GDM1 (cell line): ENCODE results near the gene THEM5.

Source experiments
- DNase-seq: peaks from one replicate; lab custom pipeline; 2025; lab: John Stamatoyannopoulos, UW

Gene THEM5

DNA sequence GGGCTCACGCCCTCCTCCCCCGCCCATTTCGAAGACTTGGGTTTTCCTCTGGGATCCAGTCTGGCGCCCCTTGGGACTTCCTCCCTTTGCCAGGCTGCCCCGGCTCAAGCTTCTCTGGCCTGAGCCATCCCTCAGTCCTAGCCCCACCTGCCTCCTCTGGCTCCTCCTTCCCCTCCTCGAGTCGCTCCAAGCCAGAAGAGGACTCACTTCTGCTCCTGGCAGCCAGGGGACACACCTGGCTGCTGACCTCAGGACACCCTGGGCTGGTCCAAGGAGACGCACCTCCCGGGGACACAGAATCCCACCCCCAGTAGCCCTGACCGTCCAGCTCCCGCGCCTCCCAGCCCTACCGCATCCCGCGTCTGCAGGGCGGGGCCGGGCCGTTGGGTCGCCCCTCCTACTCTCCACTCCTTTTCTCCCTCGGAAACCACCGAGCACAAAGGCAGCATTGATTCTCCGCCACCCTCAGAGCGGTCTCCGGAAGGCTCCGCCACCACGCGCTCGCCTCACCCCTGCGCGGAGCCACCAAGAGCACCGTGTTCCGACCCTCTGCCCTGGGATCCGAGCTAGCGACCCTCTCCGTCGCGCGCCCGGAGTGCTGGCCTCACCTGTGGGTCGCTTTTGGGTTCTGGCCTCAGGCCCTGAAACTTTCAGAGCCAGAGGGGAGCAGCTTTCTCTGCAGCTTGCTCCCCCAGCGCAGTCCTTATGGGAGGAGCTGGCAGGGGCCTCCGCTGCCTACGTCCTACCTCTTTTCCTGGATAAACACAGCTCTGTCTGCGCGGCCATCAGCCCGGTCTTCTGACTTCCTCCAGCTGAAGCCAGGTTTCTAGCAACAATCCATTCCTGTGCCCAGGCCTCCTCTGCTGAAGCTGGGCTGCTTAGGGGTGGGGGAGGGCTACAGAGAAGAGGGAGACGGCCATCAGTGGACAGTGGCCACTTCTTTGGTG lies 13.8 kb downstream of the THEM5 start, which contains the start of gene C2CD4D:
C2CD4D (minus strand) TSS at position 364 of the 947 bp plus-strand sequence. CDS start 831 bp downstream, outside the sequence.
- DNase-seq = no peak

DNA sequence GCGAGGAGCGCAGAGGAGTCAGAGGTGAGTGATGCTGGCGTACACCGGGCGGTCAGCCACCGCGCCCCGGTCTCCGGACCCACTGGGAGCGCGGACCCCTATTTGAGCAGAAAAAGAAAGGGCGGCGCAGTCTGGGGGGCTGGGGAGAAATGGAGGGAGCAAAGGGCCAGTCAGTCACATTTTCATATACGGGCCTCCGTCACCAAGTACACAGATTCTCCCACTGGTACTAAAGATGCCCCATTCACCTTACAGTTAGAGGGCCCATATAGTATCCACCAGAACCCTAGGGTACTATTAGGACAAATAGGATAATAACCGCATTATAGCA lies 14.5 kb downstream of the THEM5 start:
- DNase-seq = no peak

DNA sequence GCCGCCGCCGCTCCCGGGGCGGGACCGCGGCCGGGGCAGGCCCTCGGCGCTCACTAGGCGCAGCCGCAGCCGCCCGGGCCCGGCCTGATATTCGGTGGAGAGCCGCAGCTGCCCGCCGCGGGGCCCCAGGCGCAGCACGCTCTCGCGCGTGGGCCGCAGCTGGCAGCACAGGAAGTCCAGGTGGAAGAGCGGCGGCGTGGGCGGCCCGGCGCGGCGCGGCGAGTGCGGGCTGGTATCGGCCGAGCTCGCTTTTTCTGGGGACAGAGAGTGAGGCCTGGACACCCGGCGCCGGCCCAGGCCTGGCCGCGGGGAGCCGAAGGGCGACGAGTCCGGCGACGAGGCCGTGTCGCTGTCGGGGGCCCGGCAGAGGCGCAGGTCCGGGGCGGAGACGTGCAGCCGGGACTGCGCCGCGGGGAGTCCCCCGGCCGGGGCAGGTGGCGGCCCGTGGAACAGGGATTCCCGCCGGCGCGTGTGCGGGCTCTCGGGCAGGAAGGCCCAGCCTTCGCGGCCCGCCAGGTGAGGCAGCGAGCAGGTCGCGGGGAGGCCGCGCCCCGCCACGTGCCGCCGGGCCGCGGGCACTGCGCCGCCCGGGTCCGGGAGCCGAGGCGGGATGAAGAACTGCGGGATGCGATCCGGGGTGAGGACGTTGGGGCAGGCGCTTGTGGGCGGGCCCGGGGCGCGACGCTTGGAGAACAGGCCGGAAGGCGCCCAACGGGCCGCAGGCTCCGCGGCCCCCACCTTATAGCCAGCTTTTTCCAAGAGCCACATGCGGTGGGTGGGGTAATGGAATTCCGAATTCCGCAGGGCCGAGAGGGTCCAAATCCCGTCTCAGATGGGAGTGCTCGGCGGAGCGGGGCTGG lies 15.1 kb downstream of the THEM5 start:
- no peak for DNase-seq

DNA sequence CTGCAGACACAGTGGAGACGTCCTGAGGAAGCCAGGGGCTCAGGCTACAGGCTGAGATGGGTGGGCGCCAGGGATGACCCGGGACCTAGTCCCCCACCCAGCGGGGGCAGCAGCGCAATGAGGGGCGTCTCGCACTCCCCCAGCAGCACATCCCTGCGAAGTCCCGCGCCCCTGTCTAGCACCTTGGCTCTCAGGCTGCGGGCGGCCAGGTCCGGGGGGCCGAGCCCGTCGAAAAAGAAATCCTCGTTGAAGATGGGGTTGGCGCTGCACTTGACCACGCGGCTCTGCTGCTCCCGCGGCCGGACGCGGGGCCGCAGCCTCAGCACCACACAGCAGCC lies 15.7 kb downstream of the THEM5 start:
- no peak for DNase-seq

DNA sequence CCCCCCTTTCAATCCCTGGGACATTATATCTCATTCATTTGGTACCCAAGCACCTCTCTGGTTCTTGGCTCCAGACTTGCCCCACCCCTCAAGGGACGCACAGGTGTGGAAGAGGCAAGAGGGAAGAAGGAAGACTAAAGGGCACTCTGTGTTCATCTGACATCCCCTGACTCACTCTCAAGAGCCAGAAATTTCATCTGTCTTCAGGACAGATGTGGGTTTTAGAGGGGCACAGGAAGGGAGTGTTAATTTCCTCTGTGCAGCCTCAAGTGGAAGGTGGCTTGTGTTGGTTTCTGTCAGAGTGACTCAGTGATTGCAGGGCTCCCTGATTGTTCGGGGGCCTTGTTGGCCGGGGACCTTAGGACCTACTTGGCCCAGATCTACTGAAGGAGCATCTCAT lies 16.3 kb downstream of the THEM5 start:
- DNase-seq = no peak

DNA sequence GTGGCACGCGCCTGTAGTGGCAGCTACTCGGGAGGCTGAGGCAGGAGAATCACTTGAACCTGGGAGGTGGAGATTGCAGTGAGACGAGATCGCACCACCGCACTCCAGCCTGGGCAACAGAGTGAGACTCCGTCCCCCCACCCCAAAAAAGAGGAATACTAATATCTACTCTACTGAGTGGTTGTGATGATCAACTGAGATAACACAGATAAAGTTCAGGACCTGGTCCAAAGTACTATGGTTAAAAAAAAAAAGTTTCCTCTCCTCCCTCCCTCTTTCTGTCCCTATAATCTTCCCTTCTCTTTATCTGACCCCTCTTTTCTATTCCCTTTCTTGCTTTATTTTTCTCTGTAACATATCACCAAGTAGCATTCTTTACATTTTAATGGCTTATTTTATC lies 17.9 kb downstream of the THEM5 start:
- no peak for DNase-seq

DNA sequence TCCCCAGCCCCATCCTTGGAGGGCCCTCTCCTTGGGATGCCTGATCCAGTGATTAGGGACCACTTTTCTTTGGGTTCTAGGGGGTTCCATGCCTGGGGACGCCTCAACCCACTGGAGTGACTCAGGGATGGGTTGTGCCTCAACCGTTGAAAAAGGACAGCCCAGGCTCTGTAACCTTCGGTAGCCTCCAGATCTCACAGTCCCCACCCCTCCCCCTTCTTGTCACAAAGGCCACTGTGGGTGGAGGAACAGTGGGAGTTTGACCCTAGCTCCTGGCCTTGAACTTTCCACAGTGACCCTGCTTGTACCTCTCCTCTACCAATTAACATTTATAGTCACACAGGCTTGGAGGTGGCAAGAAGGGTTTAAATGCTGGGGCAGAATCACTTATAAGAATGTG lies 19.3 kb downstream of the THEM5 start:
- no peak for DNase-seq

DNA sequence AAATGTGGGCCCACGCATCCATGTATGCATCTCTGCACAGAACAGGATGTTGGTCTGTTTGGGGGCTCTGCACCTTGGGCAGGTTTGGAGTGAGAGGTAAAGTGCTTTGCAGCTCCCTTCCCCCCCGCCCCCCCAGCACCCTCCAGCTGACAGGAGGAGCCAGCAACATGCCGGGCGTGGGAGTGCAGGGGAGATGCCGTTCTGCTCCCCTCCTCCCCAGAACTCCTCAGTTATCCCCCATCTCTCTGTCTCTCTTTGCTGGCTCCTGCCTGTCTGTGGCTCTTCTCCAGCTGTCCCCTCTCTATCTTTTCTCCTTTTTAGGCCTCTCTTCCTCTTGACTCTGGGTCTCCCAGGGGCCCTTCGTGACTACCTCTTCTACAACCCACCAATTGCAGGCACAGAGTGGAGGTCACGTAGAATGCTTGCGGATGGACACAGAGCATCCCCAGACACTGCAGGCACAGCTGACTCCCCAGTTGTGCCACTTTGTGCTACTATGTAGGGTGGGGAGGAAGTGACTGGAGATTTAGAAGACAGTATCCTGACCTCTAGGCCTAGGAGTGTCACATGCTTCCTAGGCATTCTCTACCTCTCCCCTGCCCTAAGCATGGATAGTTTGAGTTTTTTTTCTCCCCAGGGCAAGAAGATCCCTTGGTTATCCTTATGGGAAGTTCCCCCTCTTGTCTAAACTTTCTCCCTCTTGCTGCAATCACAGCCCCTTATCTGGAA lies 20.2 kb downstream of the THEM5 start:
- no peak for DNase-seq

DNA sequence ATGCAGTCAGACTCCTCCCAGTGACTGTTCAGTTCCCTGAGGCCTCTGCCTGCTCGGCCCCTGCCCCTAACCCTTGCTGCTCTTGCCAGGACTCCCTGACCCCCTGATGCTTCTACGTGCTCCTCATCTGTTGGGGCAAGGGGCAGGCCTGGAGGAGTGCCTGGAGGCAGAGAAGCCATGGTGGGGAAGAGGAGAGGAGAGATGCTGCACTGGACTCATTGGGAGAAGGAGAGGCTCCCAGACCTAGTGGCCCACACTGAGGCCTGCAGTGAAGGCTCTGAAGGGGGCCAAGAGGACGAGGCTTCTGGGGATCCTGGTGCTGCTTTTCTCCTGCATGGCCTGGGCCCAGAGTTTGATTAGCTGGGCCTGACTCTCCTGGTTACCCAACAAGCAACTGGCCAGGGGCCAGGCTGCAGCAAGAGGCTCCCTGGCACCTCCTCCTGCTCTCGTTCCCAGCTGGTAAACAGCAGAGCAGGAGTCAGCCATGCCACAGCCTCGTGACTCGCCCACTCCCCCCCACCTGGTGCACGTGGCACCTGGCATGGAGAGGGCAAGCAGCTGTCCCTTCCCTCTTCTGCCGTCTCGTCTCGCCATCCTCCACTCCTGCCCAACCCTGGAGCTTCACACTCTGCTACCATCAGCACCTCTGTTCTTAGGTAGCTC lies 21.1 kb downstream of the THEM5 start:
- no peak for DNase-seq

DNA sequence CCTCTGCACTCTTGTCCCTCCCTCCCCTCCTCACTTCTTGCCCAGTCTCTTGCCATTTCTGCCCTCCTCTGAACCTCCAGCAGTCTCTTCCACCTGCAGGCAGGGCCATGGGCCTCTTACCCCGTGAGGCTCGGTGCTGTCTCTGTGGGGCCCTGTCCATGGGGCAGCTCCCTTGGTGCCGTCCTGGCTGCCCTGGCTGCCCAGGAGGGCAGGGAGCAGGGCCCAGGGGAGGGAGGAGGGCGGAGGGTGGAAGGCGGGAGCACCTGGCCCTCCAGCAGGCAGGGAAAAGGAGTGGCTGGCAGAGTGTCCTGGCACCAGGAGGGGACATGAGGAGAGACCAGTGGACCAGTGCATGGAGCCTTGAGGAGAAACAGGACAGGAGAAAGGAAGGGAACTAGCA lies 21.9 kb downstream of the THEM5 start, which contains the start of gene RORC:
RORC (minus strand) TSS at position 198 of the 400 bp plus-strand sequence; CDS start at position 160, 38 bp downstream.
- no peak for DNase-seq

DNA sequence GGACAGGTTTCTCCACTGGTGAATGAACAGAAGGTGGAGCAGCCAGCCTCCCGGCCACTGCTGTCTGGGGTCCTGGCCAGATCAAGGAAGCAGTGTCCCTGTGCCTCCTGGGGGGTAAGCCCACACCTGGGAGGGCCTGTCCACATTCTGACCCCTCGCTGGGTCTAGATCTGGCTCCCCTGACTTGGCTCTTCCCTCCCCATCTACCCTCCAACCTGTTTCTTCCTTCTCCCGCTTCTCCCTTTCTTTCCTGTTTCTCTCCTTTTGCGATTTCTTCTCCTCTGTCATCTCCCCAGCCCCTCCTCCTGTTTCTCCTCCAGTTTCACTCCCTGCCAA lies 22.3 kb downstream of the THEM5 start:
- no peak for DNase-seq

DNA sequence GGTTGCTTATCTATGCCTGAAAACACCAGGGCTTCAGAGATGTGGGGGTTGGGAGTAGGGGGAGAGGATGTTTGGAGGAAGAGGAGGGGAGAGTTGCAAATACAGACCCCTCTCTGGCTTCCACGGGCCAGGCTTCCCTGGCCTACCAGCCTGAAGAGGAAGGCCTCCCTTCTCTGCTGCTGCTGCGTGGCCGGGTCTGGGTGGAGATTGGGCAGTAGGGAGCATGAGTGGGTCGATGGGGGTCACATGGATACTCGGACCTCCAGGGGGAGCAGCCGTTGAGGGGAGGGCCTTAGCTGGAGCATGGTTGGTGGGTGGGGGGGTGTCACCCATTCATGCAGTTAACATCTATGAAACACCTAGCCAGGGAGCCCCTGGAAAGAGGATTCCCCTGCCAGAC lies 23.5 kb downstream of the THEM5 start:
- no peak for DNase-seq

DNA sequence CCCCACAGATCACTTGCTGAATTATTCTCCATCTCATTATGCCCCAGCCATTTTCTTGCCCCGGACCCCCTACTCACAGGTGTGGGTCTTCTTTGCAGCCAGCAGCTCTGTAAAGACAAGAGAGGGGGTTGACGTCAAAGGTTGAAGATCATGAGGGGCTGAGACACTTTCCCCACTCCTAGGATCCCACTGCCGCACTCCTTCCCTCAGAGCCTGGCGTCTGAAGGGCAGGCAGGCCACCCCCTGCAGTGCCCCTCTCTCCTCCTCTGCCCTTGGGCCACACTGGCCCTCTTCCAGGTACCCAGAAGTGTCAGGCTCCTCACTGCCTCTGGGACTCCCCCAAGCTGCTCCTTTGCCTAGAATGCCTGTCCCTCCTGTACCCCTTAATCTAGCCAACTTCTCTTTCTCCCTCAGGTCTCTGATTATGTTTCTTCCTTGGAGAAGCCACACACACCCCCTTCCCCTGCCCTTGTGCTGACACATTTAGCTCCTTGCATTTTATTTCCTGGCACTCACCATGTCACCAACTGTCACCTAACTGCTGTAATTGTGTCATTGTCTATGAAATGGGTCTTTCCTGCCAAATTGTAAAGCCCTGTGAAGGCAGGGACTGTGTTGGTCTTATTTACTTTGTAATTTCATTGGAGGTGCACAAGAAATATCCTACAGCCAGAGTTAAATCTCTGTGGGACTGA lies 24.0 kb downstream of the THEM5 start:
- peak; percentile 44 for DNase-seq

DNA sequence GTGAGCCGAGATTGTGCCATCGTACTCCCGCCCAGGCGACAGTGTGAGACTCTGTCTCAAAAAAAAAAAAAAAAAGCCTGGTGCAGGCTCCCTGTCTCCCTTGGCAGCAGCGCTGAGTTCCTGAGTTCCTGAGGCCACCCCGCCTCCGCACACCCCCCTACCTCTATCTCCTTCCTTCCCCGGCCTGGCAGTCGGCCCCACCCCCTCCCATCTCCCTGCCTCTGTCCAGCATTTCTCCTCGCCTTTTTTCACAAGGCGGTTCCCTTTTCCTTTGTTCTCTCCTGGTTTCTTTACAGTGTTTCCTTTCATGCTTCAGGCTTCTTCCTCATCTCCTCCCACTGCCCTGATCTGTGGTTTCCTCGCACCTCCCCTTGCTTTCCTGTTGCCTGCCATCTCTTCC lies 24.6 kb downstream of the THEM5 start:
- peak; percentile 80 for DNase-seq

DNA sequence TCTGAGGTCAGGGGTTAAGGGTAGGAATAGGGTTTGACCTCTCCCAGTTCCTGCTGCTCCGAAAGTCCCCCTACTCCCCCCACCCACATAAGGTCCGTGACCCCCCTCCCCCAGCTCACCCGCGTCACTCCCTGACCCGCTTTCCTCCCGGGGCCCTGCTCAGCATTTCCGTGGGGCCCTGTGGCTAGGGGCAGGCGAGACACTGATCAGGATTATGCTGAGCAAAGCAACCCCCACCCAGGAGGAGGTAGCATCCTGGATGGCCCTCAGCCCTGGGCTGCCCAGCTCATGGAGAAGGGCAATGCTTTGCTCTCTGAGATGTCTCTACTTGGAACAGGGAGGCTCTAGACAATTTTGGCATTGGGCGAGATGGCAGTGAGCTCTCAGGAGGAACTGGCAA lies 25.7 kb downstream of the THEM5 start:
- DNase-seq = no peak

DNA sequence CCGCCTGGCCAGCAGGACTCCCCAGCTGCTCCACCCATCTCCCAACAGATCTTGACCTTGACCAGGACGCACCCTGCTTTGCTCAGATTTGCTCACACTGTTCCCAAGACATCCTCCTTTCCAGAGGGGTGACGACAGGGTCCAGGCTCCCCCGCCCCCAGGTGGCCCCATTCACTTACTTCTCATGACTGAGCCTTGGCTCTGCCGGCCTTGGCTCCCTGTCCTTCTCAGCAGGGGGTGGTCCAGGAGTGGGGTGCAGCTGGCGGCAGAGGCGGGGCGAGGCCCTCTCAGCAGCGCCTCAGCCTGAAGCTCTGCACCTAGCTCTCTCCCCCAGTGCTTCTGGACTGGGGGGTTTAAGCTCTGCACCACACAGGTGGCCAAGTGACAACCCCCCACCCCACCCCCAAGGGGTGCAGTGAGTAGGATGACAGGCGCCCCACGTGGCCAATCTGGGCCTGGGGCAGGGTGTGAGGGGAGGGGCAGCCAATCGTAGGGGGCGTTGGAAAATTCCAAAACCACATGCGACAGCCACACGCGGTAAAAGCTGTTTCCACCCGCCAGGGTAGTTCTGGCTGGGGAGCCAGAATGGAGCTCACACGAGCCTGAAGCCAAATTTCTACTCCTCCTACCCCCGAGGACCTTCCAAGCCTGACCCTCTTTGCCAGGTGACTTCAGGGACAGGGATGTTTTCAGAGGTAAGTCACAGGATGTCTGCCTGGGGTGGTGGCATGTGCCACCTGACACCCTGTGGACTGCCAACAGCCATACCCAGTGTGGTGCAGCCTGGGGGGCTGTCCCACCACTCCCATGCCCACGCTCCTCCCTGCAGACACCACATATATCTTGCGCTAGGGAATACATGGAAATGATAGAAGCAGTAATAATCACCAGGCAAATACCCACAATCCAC lies 27.5 kb downstream of the THEM5 start:
- DNase-seq = no peak

DNA sequence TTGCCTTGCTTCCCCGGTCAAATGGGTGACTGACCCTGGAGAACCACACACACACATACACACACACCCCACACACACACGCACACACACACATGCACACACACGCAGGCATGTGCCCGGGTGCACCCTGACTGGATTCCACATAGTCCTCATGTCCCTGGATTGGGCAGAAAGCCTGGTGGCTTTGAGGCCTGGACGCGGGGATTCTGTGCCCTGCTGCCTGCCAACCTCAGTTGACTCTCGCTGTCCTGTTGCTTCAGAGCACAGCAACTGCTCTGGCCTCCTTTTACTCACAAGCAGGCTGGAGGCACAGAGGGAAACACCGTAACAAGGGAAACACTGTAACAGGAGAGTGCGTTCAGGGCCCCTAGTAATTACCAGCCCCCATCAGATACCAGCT lies 28.3 kb downstream of the THEM5 start:
- DNase-seq = no peak

DNA sequence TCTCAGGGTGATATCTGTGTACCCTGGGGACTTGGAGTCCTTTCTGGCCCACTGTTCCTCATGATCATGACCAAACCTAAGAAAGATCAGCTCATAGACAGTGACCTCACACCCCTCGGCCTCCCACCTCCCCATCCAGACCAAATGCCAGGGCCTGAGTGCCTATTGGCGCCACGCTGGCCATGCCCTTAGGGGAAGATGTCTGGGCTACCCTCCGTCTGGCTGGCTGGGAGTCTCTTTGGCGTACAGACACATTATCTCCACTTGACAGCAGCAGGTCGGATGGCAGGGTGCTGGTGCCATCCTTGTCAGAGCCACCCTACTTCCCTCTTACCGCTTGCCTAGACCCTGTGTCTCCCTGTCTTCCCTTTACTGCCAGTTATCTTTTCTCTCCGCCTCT lies 30.3 kb downstream of the THEM5 start:
- no peak for DNase-seq

DNA sequence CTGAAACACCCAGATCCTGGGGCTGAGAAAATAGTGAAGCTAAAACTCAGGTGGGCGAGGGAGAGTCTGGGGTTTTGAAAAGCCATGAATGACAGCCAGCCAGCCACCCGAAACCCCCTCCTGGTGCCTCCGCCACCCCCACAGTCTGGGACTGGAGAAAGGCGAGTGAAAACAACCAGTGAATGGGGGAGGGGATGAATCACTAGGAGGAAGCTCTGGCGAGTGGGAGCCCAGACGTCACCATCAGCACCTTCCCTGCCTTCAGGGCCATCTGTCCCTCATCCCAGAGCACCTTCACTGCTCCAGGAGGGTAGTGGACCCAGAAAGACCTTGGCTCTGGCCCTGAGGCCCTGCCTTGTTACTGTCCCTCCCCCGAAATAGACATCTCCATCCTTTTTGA lies 31.1 kb downstream of the THEM5 start:
- peak; percentile 24 for DNase-seq

DNA sequence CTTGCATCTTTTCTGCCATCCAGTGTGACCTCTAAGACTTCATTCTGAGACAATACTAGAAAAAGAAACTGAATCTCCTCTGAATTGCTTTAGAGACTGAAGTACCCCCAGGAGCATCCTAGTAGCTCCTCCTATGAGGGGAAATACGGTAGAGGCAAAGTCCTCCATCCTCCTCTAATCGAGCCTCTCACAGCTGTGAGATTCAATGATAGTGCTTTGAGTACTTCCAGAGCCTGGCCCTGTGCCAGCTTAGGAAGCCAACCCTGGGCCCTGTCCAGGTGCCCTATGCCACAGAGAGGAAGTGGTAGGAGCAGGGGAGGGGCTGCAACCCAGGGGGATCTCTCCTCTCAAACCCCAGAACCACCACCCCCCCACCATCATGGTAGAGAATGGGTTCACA lies 32.6 kb downstream of the THEM5 start:
- peak; percentile 23 for DNase-seq
